HCT116 (cell line): ENCODE data around the gene SLC24A3.

Experiments
- CEBPB ChIP-seq: IDR thresholded peaks from 2 replicates; pipeline ENCODE4 v1.6.1; 2012; ENCODE audit warnings: low read depth
- EGR1 ChIP-seq: IDR thresholded peaks from 2 replicates; pipeline ENCODE4 v1.6.1; 2012; ENCODE audit warnings: low read depth
- EZH2 ChIP-seq: fragments of 200-600 bp; sonication (generic); IDR thresholded peaks from 2 replicates; pipeline ENCODE4 v1.6.1; 2017; ENCODE audit warnings: antibody characterized with exemption, mixed run types
- EZH2phosphoT487 ChIP-seq: fragments of 200-600 bp; IDR thresholded peaks from 2 replicates; pipeline ENCODE4 v1.6.1; 2018; ENCODE audit warnings: antibody characterized with exemption, borderline replicate concordance
- POLR2A ChIP-seq: IDR thresholded peaks from 2 replicates; pipeline ENCODE4 v1.7.0; 2011; ENCODE audit warnings: borderline replicate concordance; ENCODE audit not compliant: insufficient read depth, insufficient read length; ENCODE audit errors: extremely low read depth
- RAD21 ChIP-seq: IDR thresholded peaks from 2 replicates; pipeline ENCODE4 v1.6.1; 2012; ENCODE audit warnings: low read depth, mild to moderate bottlenecking
- SIN3A ChIP-seq: IDR thresholded peaks from 2 replicates; pipeline ENCODE4 v1.6.1; 2012; ENCODE audit warnings: low read depth
- ZNF274 ChIP-seq: fragments of 200-500 bp; sonication (Bioruptor generic); IDR thresholded peaks from 2 replicates; pipeline ENCODE4 v1.6.1; 2014; ENCODE audit warnings: mild to moderate bottlenecking, low read depth, low read length, inconsistent platforms
- TF ChIP-seq, protein P1 (sequence below), 3 experiments: fragments of 200-600 bp in 1 of 3; sonication (generic) in 1 of 3; IDR thresholded peaks in 2 of 3; conservative IDR thresholded peaks in 1 of 3; 2 replicates each; pipeline ENCODE4 v1.5.1; 2012 to 2017; ENCODE audit warnings: low read depth in 2 of 3, low read length in 2 of 3, antibody characterized with exemption in 1 of 3, borderline replicate concordance in 1 of 3, control low read depth in 1 of 3, mild to moderate bottlenecking in 1 of 3, mixed read lengths in 1 of 3, mixed run types in 1 of 3, moderate library complexity in 1 of 3; ENCODE audit not compliant: insufficient read depth in 1 of 3

DNA sequence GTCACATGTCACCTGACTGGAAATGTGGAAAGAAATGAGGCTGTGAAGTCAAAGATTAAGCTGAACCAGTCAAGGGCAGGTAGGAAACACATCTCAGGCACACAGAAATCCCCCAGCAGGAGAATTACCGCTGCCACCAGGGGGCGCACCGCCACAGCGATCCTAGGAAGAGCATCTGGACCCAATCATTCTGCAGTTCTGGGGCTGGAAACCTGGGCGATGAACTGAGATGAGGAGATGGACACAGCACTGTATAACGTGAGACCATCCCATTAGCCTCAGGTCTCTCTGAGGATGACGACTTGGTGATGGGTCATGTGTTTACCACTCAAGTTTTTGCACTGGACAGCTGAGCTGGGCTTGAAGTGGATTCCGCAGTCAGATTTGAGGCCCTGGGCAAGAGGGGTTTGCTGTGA is 6.5 kb upstream of the SLC24A3 start:
- TF ChIP-seq, protein P1, sequence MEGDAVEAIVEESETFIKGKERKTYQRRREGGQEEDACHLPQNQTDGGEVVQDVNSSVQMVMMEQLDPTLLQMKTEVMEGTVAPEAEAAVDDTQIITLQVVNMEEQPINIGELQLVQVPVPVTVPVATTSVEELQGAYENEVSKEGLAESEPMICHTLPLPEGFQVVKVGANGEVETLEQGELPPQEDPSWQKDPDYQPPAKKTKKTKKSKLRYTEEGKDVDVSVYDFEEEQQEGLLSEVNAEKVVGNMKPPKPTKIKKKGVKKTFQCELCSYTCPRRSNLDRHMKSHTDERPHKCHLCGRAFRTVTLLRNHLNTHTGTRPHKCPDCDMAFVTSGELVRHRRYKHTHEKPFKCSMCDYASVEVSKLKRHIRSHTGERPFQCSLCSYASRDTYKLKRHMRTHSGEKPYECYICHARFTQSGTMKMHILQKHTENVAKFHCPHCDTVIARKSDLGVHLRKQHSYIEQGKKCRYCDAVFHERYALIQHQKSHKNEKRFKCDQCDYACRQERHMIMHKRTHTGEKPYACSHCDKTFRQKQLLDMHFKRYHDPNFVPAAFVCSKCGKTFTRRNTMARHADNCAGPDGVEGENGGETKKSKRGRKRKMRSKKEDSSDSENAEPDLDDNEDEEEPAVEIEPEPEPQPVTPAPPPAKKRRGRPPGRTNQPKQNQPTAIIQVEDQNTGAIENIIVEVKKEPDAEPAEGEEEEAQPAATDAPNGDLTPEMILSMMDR (IDR thresholded peaks at IDR 0.05 in 2 of 3, conservative IDR thresholded peaks at IDR 0.05 in 1 of 3; ENCODE audit: borderline replicate concordance in 1 of 3, insufficient read depth in 1 of 3, low read depth in 2 of 3, low read length in 2 of 3), result peak; percentile 19 to 95 (median 80); a peak in 5 of 6 replicates
- TF ChIP-seq SIN3A, result no peak
- no peak for TF ChIP-seq ZNF274
- no peak for TF ChIP-seq EGR1
- no peak for TF ChIP-seq POLR2A
- no peak for TF ChIP-seq EZH2
- TF ChIP-seq EZH2phosphoT487, result no peak
- TF ChIP-seq CEBPB, result no peak
- TF ChIP-seq RAD21, result peak; percentile 56
